CD4-positive, alpha-beta T cell treated with Interleukin-4 for 1 hour (primary cell): ENCODE results near the gene VPS37D.
"Not testable (repeated sequence)": the region's sequence is repeated elsewhere in the genome, so short reads cannot be mapped to it uniquely, and the experiment has no call there.

Experiments used
- DNase-seq, 2 donors: peaks; one replicate each; pipeline ENCODE4 v3.0.0-alpha.2; 2020 to 2022

VPS37D gene

GRCh38 chr7:73646785-73647724 lies 20.6 kb upstream of the VPS37D start:
- DNase-seq: no peak

- DNase-seq: peak in 1 of 2 donors; percentile 23
Observed at GRCh38 chr7:73647725-73648592, 19.7 kb upstream of the VPS37D start.

- DNase-seq: no peak
Observed at GRCh38 chr7:73648593-73649332, 18.9 kb upstream of the VPS37D start.

GRCh38 chr7:73649576-73649975 lies 18.1 kb upstream of the VPS37D start:
- no peak for DNase-seq

- no peak for DNase-seq
Observed at GRCh38 chr7:73650524-73650923, 17.1 kb upstream of the VPS37D start.

- DNase-seq: no peak
Observed at GRCh38 chr7:73652541-73652949, 15.1 kb upstream of the VPS37D start.

GRCh38 chr7:73655309-73655708 lies 12.3 kb upstream of the VPS37D start:
- DNase-seq: not testable (repeated sequence)

GRCh38 chr7:73659983-73660382 lies 7.6 kb upstream of the VPS37D start:
- no peak for DNase-seq

GRCh38 chr7:73660594-73660993 lies 7.0 kb upstream of the VPS37D start:
- not testable (repeated sequence) for DNase-seq

GRCh38 chr7:73663033-73663432 lies 4.6 kb upstream of the VPS37D start:
- no peak for DNase-seq

GRCh38 chr7:73668103-73668885 lies 663 bp downstream of the VPS37D start:
- DNase-seq: no peak

GRCh38 chr7:73668886-73669230 lies 1.2 kb downstream of the VPS37D start:
- no peak for DNase-seq

GRCh38 chr7:73669288-73669701 lies 1.7 kb downstream of the VPS37D start:
- no peak for DNase-seq

GRCh38 chr7:73669858-73670385 lies 2.3 kb downstream of the VPS37D start:
- no peak for DNase-seq

GRCh38 chr7:73671322-73671661 lies 3.7 kb downstream of the VPS37D start:
- DNase-seq: no peak

GRCh38 chr7:73671857-73672445 lies 4.3 kb downstream of the VPS37D start:
- no peak for DNase-seq

- DNase-seq: no peak
Observed at GRCh38 chr7:73674468-73675124, 7.0 kb downstream of the VPS37D start.

- DNase-seq: not testable (repeated sequence)
Observed at GRCh38 chr7:73676062-73676461, 8.4 kb downstream of the VPS37D start.

- DNase-seq: no peak
Observed at GRCh38 chr7:73678862-73679261, 11.2 kb downstream of the VPS37D start.

GRCh38 chr7:73679709-73680108 lies 12.1 kb downstream of the VPS37D start:
- no peak for DNase-seq

GRCh38 chr7:73680501-73680900 lies 12.9 kb downstream of the VPS37D start:
- no peak for DNase-seq
